Esophagus squamous epithelium (tissue), 4 donors: ENCODE results near the gene TMEM175.

ENCODE experiments used
- CTCF ChIP-seq, 6 experiments: fragments of 450-650 bp in 4 of 6; fragments of 200-600 bp in 2 of 6; sonication (generic) in 2 of 6; IDR thresholded peaks; one replicate each; pipeline ENCODE4 v1.5.1; 2016 to 2019; ENCODE audit warnings: antibody characterized with exemption in 6 of 6, mild to moderate bottlenecking in 4 of 6, moderate library complexity in 4 of 6
- POLR2A ChIP-seq, 4 donors: fragments of 450-650 bp; IDR thresholded peaks; one replicate each; pipeline ENCODE4 v1.6.1; 2017; ENCODE audit warnings: antibody characterized with exemption in 4 of 4, mild to moderate bottlenecking in 4 of 4, moderate library complexity in 3 of 4

GRCh38 chr4:917466-917865 lies 14.8 kb upstream of the TMEM175 start:
- TF ChIP-seq POLR2A (IDR thresholded peaks at IDR 0.05) (no peak), CTCF (IDR thresholded peaks at IDR 0.05) (no peak)
